Lower leg skin (tissue), 3 donors: ENCODE results near the gene ZRANB1.

Experiments used
- CTCF ChIP-seq, 3 donors: fragments of 450-650 bp; IDR thresholded peaks; one replicate each; pipeline ENCODE4 v1.5.1; 2016; ENCODE audit warnings: antibody characterized with exemption in 3 of 3, mild to moderate bottlenecking in 3 of 3, moderate library complexity in 2 of 3
- POLR2A ChIP-seq, 2 donors: fragments of 450-650 bp; IDR thresholded peaks; one replicate each; pipeline ENCODE4 v1.6.1; 2016 to 2017; ENCODE audit warnings: antibody characterized with exemption in 2 of 2, mild to moderate bottlenecking in 1 of 2, moderate library complexity in 1 of 2

GRCh38 chr10:124971276-124971675 lies 29.4 kb downstream of the ZRANB1 start:
- no peak for TF ChIP-seq CTCF (IDR thresholded peaks at IDR 0.05)
- no peak for TF ChIP-seq POLR2A (IDR thresholded peaks at IDR 0.05)
